ENCODE results near the gene HINFP. TPM values are rescaled to one million over a fixed set of nuclear protein-coding genes. Genes with fewer than 3 reads are reported as not detected.
"Not testable (repeated sequence)": the region's sequence is repeated elsewhere in the genome, so short reads cannot be mapped to it uniquely, and the experiment has no call there.

HINFP gene
- total RNA-seq, 1 donor from 2014 or later: 15.4 TPM

- DNase-seq (ENCODE audit: low read depth, low spot score): no peak
Measured at GRCh38 chr11:119116601-119117000, 4.8 kb upstream of the HINFP start.

GRCh38 chr11:119117004-119117706 is 4.2 kb upstream of the HINFP start:
- no peak for DNase-seq (ENCODE audit: low read depth, low spot score)

DNA sequence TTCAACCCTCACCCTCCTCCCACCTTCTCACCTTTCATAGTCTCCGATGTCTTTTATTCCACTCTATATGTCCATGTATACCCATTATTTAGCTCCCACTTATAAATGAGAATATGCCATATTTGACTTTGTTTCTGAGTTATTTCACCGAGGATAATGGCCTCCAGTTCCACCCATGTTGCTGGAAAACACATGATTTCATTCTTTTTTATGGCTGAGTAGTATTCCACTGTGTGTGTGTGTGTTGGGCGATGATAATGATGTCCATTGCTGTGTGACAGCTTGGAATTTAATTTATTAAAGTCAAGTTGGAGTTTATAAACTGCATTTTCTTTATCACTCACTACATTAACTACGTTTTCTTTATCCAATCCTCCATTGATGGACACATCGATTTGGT is 3.2 kb upstream of the HINFP start:
- no peak for DNase-seq (ENCODE audit: low read depth, low spot score)

DNA sequence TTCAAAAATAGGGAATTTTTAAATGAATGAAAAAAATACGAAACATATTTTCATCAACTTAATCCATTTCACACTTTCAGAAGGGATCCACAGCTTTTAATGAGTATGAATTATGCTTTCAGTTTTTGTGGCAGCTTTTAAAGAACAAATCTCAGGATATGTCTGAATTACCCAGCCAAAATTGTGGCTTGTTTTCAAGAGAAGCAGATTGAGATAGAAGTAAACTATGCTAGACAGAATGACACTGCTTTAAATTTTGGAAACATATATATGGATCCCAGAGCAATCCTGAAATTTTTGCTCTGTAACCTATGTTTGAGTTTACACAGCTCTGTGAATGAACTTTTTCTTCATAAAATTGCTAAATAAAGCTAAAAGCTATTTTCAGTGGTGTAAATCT is 2.4 kb upstream of the HINFP start:
- DNase-seq (ENCODE audit: low read depth, low spot score): no peak

GRCh38 chr11:119120639-119121007 is 757 bp upstream of the HINFP start:
- no peak for DNase-seq (ENCODE audit: low read depth, low spot score)

DNA sequence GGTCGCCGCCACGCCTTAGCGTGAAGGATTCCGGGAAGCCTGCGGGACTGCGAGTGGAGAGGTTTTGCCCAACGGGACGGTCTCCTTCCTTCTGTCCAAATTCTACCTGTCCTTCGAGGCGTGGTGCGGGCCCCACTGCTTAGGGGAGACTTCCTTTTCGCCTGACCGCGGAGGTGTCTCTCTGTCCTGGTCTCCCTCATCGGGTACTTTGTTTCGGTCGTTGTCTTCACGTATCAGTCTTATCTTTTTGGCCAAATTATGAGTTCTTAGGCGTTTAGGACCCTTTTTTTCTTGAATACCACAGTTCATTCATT is 388 bp downstream of the HINFP start:
- DNase-seq (ENCODE audit: low read depth, low spot score): no peak

- DNase-seq (ENCODE audit: low read depth, low spot score): no peak
Measured at GRCh38 chr11:119125821-119126220, 4.4 kb downstream of the HINFP start.

GRCh38 chr11:119126675-119127268 is 5.4 kb downstream of the HINFP start:
- DNase-seq (ENCODE audit: low read depth, low spot score): no peak

- no peak for DNase-seq (ENCODE audit: low read depth, low spot score)
Measured at GRCh38 chr11:119130662-119131061, 9.3 kb downstream of the HINFP start.

GRCh38 chr11:119134389-119134978 is 13.1 kb downstream of the HINFP start:
- no peak for DNase-seq (ENCODE audit: low read depth, low spot score)

GRCh38 chr11:119139276-119139675 is 17.9 kb downstream of the HINFP start:
- DNase-seq (ENCODE audit: low read depth, low spot score): not testable (repeated sequence)

DNA sequence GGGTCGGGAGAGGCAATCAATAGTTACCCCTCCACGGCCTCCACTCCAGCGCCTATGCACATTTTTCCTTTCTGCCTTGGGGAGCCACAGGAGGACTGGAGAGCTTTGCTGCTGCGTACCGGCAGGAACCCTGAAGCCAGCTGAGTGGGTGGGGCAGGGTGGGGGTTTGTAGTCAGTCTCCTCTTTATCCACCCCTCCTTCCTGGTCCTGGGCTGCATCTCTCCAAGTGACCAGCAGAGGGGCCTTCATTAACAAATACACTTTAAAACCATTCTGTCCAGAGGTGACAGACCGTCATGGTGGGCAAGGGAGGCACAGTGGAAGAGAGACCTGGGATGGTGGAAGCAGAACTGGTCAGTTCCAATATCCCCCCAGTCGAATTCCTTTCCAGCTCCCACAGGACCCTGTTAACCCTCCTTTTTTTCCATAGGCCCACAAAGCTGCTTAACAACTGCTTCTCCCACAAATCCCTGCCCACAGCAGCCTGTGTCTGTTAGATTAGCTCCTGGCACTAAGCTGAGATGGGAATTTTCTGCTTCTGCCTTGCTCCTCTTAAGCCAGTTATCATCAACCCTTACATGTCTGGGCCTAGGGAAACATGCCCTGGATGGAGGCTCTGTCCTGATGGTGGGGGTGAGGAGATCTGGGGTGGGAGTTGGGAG is 23.6 kb downstream of the HINFP start:
- peak; percentile 32 for DNase-seq (ENCODE audit: low read depth, low spot score)

DNA sequence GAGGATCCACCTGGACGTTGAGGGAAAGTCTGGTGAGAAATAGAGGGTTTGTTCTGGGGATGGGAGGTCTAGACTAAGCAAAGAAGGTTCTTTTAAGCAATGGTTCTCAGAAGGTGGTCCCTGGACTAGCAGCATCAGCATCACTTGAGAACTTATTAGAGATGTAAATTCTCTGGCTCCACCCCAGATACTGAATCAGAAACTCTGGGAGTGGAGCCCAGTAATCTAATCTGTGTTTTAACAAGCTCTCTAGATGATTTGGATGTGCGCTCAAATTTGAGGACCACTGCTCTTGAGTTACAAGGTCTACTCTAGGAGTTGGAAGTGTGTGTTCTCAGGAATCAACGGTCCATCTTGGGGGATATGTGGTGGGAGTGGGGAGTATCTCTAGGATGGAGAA is 24.2 kb downstream of the HINFP start:
- DNase-seq (ENCODE audit: low read depth, low spot score): no peak

- DNase-seq (ENCODE audit: low read depth, low spot score): no peak
Measured at GRCh38 chr11:119147604-119148333, 26.4 kb downstream of the HINFP start.

DNA sequence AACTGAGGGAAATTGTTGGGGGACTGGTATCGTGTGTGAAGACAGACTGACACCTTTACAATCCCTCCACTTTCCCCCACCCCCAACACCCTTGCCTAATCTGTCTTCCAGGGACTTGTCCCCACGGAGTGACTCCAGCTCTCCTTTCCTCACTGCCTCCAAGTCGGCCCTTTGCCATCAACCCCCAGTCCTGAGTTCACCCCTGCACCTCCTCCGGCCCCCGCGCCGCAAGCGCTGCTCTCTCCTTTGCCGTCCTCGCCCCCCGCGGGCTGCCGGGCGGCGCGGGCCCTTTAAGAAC is 27.3 kb downstream of the HINFP start:
- DNase-seq (ENCODE audit: low read depth, low spot score): no peak

GRCh38 chr11:119149018-119149785 is 27.8 kb downstream of the HINFP start, which contains the start of gene ABCG4:
Gene ABCG4 (plus strand): TSS chr11:119149052. CDS start chr11:119149966, 914 bp downstream.
- no peak for DNase-seq (ENCODE audit: low read depth, low spot score)

DNA sequence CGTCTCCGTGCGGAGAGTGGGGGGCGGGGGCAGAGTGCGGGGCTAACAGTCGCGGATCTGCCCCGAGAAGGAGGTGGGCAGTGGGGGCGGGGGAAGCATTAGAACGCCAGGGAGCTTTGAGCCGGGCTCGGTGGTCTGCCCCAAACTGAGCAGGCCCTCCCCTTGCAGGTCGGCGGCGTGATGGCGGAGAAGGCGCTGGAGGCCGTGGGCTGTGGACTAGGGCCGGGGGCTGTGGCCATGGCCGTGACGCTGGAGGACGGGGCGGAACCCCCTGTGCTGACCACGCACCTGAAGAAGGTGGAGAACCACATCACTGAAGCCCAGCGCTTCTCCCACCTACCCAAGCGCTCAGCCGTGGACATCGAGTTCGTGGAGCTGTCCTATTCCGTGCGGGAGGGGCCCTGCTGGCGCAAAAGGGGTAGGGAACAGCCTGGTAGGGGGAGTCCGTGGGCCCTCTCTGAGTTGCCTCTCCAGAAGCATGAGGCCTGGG is 28.5 kb downstream of the HINFP start:
- DNase-seq (ENCODE audit: low read depth, low spot score): no peak

GRCh38 chr11:119152043-119152442 is 30.7 kb downstream of the HINFP start:
- no peak for DNase-seq (ENCODE audit: low read depth, low spot score)

DNA sequence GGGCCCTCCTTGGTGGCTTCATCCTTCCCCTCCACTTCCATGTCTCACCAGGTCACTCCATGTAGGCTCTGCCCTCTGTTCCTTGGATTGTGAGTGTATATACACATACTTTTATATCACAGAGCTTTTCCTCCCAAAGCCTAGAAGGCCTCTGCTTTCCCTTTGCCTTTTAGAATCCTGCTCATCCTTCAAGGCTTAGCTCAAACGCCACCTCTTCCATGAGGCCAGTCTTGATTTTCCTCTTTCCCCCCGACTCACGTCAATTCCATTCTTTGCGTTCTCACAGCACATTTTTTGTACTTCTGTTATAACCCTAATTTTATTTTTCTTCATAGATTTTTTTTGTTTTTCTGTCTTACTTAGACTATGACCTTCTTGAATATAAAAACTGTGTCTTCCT is 31.2 kb downstream of the HINFP start:
- no peak for DNase-seq (ENCODE audit: low read depth, low spot score)

DNA sequence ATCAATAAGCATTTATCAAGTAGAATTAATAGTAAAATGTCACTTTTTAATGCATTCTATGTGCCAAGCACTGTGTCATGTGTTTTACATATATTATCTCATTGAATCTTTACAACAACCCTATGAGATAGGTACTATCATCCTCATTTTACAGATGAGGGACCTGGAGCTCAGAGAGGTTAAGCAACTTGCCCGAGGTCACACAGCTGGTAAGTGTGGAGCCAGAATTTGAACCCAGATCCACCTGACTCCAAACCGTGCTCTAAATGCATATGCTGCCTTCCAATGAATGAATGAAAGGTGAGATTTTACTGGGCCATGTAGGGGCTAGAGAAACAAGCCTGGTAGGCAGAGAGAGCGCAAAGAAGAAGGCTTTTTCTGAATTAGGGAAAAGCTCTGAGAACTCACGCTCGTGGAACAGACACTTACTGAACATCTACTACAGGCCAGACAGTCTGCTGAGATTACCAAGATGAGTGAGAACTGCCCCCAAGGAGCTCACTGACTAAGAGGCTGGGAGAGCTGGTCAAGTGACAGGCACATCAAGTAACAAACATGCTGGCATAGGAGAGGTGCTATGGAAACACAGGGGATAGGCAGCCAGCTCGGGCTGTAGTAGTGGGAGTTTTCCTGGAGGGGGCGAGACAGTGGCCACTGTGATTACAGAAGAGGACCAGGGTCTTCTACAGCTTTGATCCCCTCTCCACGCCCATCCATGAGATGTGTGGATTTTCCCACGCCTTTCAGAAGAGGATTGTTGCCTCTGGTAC is 31.9 kb downstream of the HINFP start:
- no peak for DNase-seq (ENCODE audit: low read depth, low spot score)
